ENCODE measurements around the gene BTNL9. TPM values are rescaled to one million over a fixed set of nuclear protein-coding genes. Genes with fewer than 3 reads are reported as not detected.
"Not testable (repeated sequence)": the region's sequence is repeated elsewhere in the genome, so short reads cannot be mapped to it uniquely, and the experiment has no call there.

BTNL9 gene
- total and polyA plus RNA-seq, 2 of the 8 experiments (the other 6 are each of a cell fraction or from before 2014, with no cell fraction given): 0.23 to 0.89 TPM

GRCh38 chr5:181101930-181102674, 62.0 kb downstream of the BTNL9 start:
- H3K4me2 ChIP-seq (ENCODE audit: insufficient read depth in 1 of 2, low read depth in 2 of 2, low read length in 2 of 2); H3K23ac ChIP-seq (ENCODE audit: insufficient read length); CTCF ChIA-PET (ENCODE audit: partially characterized antibody): not testable (repeated sequence)

More at GRCh38 chr5:181101930-181102674, 62.0 kb downstream of the BTNL9 start:
- H4K5ac ChIP-seq (ENCODE audit: insufficient read length, low read depth, low read length); POLR2A ChIA-PET (ENCODE audit: partially characterized antibody); H3K27ac ChIP-seq (ENCODE audit: low read depth, low read length); H3K18ac ChIP-seq (ENCODE audit: extremely low read depth, low read length); H2BK15ac ChIP-seq (ENCODE audit: low read length); H3K79me2 ChIP-seq (ENCODE audit: control insufficient read depth in 1 of 2, insufficient read depth in 2 of 2, low read length in 2 of 2); H3K9me3 ChIP-seq (ENCODE audit: insufficient read depth in 2 of 2, low read depth in 1 of 2, low read length in 1 of 2); H4K20me1 ChIP-seq (replicated peaks in 1 of 2; ENCODE audit: control insufficient read depth in 1 of 2, insufficient read depth in 2 of 2, low read length in 2 of 2); H2BK5ac ChIP-seq (ENCODE audit: low read depth, low read length); H4K91ac ChIP-seq (replicated peaks; ENCODE audit: insufficient read length, low read length); H3K23me2 ChIP-seq (ENCODE audit: low read depth, low read length); H2AK5ac ChIP-seq (ENCODE audit: low read depth, low read length); H3K14ac ChIP-seq (ENCODE audit: insufficient read length); H2BK120ac ChIP-seq (replicated peaks; ENCODE audit: low read depth, low read length); H3K4ac ChIP-seq (replicated peaks; ENCODE audit: insufficient read length, low read depth, low read length); H2AFZ ChIP-seq (ENCODE audit: low read length); DNase-seq (ENCODE audit: low read depth in 1 of 2, low spot score in 2 of 2); H2BK20ac ChIP-seq (ENCODE audit: low read length); H3K79me1 ChIP-seq (ENCODE audit: low read depth, low read length); H2BK12ac ChIP-seq (ENCODE audit: low read depth, low read length); H4K8ac ChIP-seq (ENCODE audit: extremely low read depth, insufficient read depth, low read length); H3K9ac ChIP-seq (replicated peaks in 1 of 4; ENCODE audit: extremely low read depth in 1 of 4, low read depth in 3 of 4, low read length in 3 of 4); H3K4me3 ChIP-seq (ENCODE audit: extremely low read depth in 1 of 4, insufficient read depth in 2 of 4, low read depth in 3 of 4, low read length in 4 of 4); H3K36me3 ChIP-seq (ENCODE audit: control insufficient read depth in 2 of 4, insufficient read depth in 4 of 4, low read length in 3 of 4); H3K56ac ChIP-seq (replicated peaks; ENCODE audit: insufficient read length, low read depth, low read length); H3K4me1 ChIP-seq (replicated peaks in 1 of 4; ENCODE audit: control insufficient read depth in 3 of 4, insufficient read depth in 4 of 4, low read length in 3 of 4): not testable (repeated sequence)
- FAIRE-seq: peak; percentile 100
- H3K27me3 ChIP-seq (replicated peaks in 1 of 4; ENCODE audit: control insufficient read depth in 3 of 4, extremely low read depth in 1 of 4, insufficient read depth in 3 of 4, low read length in 3 of 4): peaks cover 18 to 35% (median 28%) of the 10 kb centered on the region in 4 experiments
- WGBS, 2 experiments (ENCODE audit: extremely low coverage in 1 of 2, insufficient coverage in 1 of 2, insufficient read length in 1 of 2, insufficient replicate concordance in 2 of 2, low coverage in 1 of 2, low lambda C conversion rate in 2 of 2, missing lambda C conversion rate in 1 of 2): no CpG with 5 or more reads among the region's 30 CpGs
